Measurements from ENCODE around the gene SLC2A3.
"Not testable (repeated sequence)": the region's sequence is repeated elsewhere in the genome, so short reads cannot be mapped to it uniquely, and the experiment has no call there.

The SLC2A3 gene

GRCh38 chr12:7915661-7916403 is 20.2 kb downstream of the SLC2A3 start:
- DNase-seq: no peak

- DNase-seq: not testable (repeated sequence)
These were observed 25.9 kb downstream of the SLC2A3 start for GRCh38 chr12:7910106-7910505.

- peak; percentile 52 for DNase-seq
These were observed 29.0 kb downstream of the SLC2A3 start for GRCh38 chr12:7907009-7907408.

- not testable (repeated sequence) for DNase-seq
These were observed 29.7 kb downstream of the SLC2A3 start for GRCh38 chr12:7906303-7906702.

GRCh38 chr12:7905600-7906125 is 30.3 kb downstream of the SLC2A3 start:
- DNase-seq: not testable (repeated sequence)

- peak; percentile 62 for DNase-seq
These were observed 30.9 kb downstream of the SLC2A3 start for GRCh38 chr12:7905071-7905470.

- not testable (repeated sequence) for DNase-seq
These were observed 33.6 kb downstream of the SLC2A3 start for GRCh38 chr12:7902416-7902815.

- no peak for DNase-seq
These were observed 36.2 kb downstream of the SLC2A3 start for GRCh38 chr12:7899755-7900154.

GRCh38 chr12:7896726-7897125 is 39.3 kb downstream of the SLC2A3 start:
- not testable (repeated sequence) for DNase-seq

- DNase-seq: no peak
These were observed 43.6 kb downstream of the SLC2A3 start for GRCh38 chr12:7892186-7892980.

- DNase-seq: no peak
These were observed 51.3 kb downstream of the SLC2A3 start for GRCh38 chr12:7884689-7885088.

GRCh38 chr12:7881736-7882120 is 54.3 kb downstream of the SLC2A3 start:
- DNase-seq: not testable (repeated sequence)

- DNase-seq: not testable (repeated sequence)
These were observed 54.8 kb downstream of the SLC2A3 start for GRCh38 chr12:7880952-7881735.

- no peak for DNase-seq
These were observed 56.7 kb downstream of the SLC2A3 start for GRCh38 chr12:7879246-7879645.

- no peak for DNase-seq
These were observed 58.6 kb downstream of the SLC2A3 start for GRCh38 chr12:7877420-7877819.

- no peak for DNase-seq
These were observed 63.2 kb downstream of the SLC2A3 start, which contains the start of gene SLC2A14 for GRCh38 chr12:7872566-7873319. Gene SLC2A14 (minus strand): TSS chr12:7872915. CDS start chr12:7869880, 3,035 bp downstream.

GRCh38 chr12:7870335-7870734 is 65.7 kb downstream of the SLC2A3 start:
- DNase-seq: peak; percentile 9

Data from RPMI8226 (cell line).